K562 (cell line): ENCODE measurements around the gene PLEKHG4B. TPM values are rescaled to one million over a fixed set of nuclear protein-coding genes. Genes with fewer than 3 reads are reported as not detected.

ENCODE experiments used
- ATAC-seq: fragments of 200-7000 bp; cut with Tn5 transposase; 3 replicates; pipeline ENCODE4 v1.9.1; 2020; ENCODE audit warnings: moderate library complexity
- BruUV-seq: library from RNA; stranded (reverse); fragments of 400-500 nt; replicated peaks from 2 replicates; lab custom pipeline; 2021; lab: Mats Ljungman, UMichigan
- CTCF ChIA-PET: fragments of 300-600 bp; formaldehyde crosslinking; extraction: SDS; loops from one replicate; lab custom pipeline; 2021; ENCODE audit warnings: low intra/inter-chr PET ratio; lab: Yijun Ruan, JAX
- POLR2A ChIA-PET: fragments of 300-600, 350-650 bp; sonication (Branson Sonifier 250); formaldehyde crosslinking; extraction: SDS; loops from one replicate; lab custom pipeline; 2021; ENCODE audit warnings: antibody characterized with exemption, inconsistent platforms; lab: Yijun Ruan, JAX
- DNase-seq, 4 experiments: peaks; one replicate each; pipeline versions ENCODE4 v3.0.0 to v3.0.0-alpha.2; 2011 to 2018; ENCODE audit warnings: low spot score in 3 of 4, mixed read lengths in 3 of 4; ENCODE audit errors: extremely low read depth in 1 of 4
- FAIRE-seq: peaks from 2 replicates; lab custom pipeline; 2011; peaks lifted over from hg19 to GRCh38; lab: Jason Lieb, UNC
- H2AFZ ChIP-seq: 2 replicates; pipeline ENCODE4 v1.6.0; 2011; ENCODE audit warnings: low read depth, low read length, control low read depth, inconsistent platforms
- H3K27ac ChIP-seq: fragments of 200-600 bp; 3 replicates; pipeline ENCODE4 v1.8.0; 2011; ENCODE audit warnings: low read depth, mild to moderate bottlenecking, control low read depth, inconsistent platforms, low read length, moderate library complexity, mixed read lengths; ENCODE audit errors: extremely low read depth
- H3K27me3 ChIP-seq, 2 experiments: fragments of 300-600 bp in 1 of 2; 2 replicates in 1 of 2; 3 replicates in 1 of 2; pipeline versions ENCODE4 v1.6.0 to v1.8.0; 2011; ENCODE audit warnings: inconsistent platforms in 2 of 2, low read length in 2 of 2, mild to moderate bottlenecking in 1 of 2, mixed read lengths in 1 of 2, moderate library complexity in 1 of 2; ENCODE audit not compliant: control insufficient read depth in 2 of 2, insufficient read depth in 2 of 2
- H3K36me3 ChIP-seq: fragments of 300-600 bp; 3 replicates; pipeline ENCODE4 v1.8.0; 2011; ENCODE audit warnings: mild to moderate bottlenecking, low read length, inconsistent platforms; ENCODE audit not compliant: control insufficient read depth, insufficient read depth
- H3K4me1 ChIP-seq, 2 experiments: fragments of 200-600 bp in 1 of 2; replicated peaks in 1 of 2; 2 replicates in 1 of 2; 3 replicates in 1 of 2; pipeline versions ENCODE4 v1.5.1 to v1.8.0; 2011; ENCODE audit warnings: inconsistent platforms in 2 of 2, low read length in 2 of 2, mild to moderate bottlenecking in 1 of 2, mixed read lengths in 1 of 2, moderate library complexity in 1 of 2; ENCODE audit not compliant: control insufficient read depth in 2 of 2, insufficient read depth in 2 of 2
- H3K4me2 ChIP-seq: 2 replicates; pipeline ENCODE4 v1.6.1; 2011; ENCODE audit warnings: low read length, control low read depth, inconsistent platforms, mixed read lengths; ENCODE audit not compliant: insufficient read depth
- H3K4me3 ChIP-seq: fragments of 200-600 bp; sonication (generic), shearing (Covaris generic); 2 replicates; pipeline ENCODE4 v1.5.1; 2016; ENCODE audit warnings: control low read depth, inconsistent platforms
- H3K79me2 ChIP-seq: fragments of 200-600 bp; 3 replicates; pipeline ENCODE4 v1.8.0; 2011; ENCODE audit warnings: low read length, inconsistent platforms; ENCODE audit not compliant: control insufficient read depth, insufficient read depth
- H3K9ac ChIP-seq, 2 experiments: 2 replicates each; pipeline versions ENCODE4 v1.6.0 to v1.6.1; 2011; ENCODE audit warnings: low read depth in 2 of 2, low read length in 2 of 2, control low read depth in 1 of 2, inconsistent platforms in 1 of 2, mild to moderate bottlenecking in 1 of 2, mixed read lengths in 1 of 2; ENCODE audit not compliant: insufficient read depth in 1 of 2
- H3K9me1 ChIP-seq: one replicate; pipeline ENCODE4 v1.6.0; 2011; ENCODE audit warnings: inconsistent platforms, mild to moderate bottlenecking, low read length, moderate library complexity; ENCODE audit not compliant: control insufficient read depth, insufficient read depth
- H3K9me3 ChIP-seq: replicated peaks from 2 replicates; pipeline ENCODE4 v1.5.1; 2011; ENCODE audit warnings: low read depth, low read length, inconsistent platforms; ENCODE audit not compliant: control insufficient read depth, insufficient read depth
- H4K20me1 ChIP-seq: replicated peaks from 2 replicates; pipeline ENCODE4 v1.6.1; 2011; ENCODE audit warnings: low read length, inconsistent platforms, mixed read lengths; ENCODE audit not compliant: control insufficient read depth, insufficient read depth
- CREBBP ChIP-seq: IDR thresholded peaks from one replicate; pipeline ENCODE4 v1.6.1; 2012; ENCODE audit warnings: low read depth, mild to moderate bottlenecking, control low read depth, inconsistent platforms, low read length
- DPF2 ChIP-seq: fragments of 450-650 bp; IDR thresholded peaks from 2 replicates; pipeline ENCODE4 v1.6.1; 2016
- ELK1 ChIP-seq: sonication (generic); formaldehyde crosslinking; IDR thresholded peaks from 2 replicates; pipeline ENCODE4 v1.8.1; 2022; ENCODE audit warnings: missing genetic modification reagents
- NEUROD1 ChIP-seq: fragments of 150-350 bp; IDR thresholded peaks from 2 replicates; pipeline ENCODE4 v1.6.1; 2014; ENCODE audit warnings: borderline replicate concordance, low read length, low read depth; ENCODE audit not compliant: partially characterized antibody
- NFRKB ChIP-seq: fragments of 450-650 bp; IDR thresholded peaks from 2 replicates; pipeline ENCODE4 v1.6.1; 2016; ENCODE audit warnings: low read depth
- SNRNP70 ChIP-seq: fragments of 200-400 bp; formaldehyde crosslinking; optimal IDR thresholded peaks from 2 replicates; pipeline ENCODE3; 2017; ENCODE audit warnings: low read depth, low read length
- STAT6 ChIP-seq: sonication (generic); formaldehyde crosslinking; IDR thresholded peaks from 2 replicates; pipeline ENCODE4 v1.8.1; 2023; ENCODE audit warnings: mild to moderate bottlenecking, missing genetic modification reagents
- YBX1 ChIP-seq: fragments of 450-650 bp; IDR thresholded peaks from 2 replicates; pipeline ENCODE4 v1.7.1; 2016; ENCODE audit warnings: mild to moderate bottlenecking
- ZNF707 ChIP-seq: fragments of 250-450 bp; sonication (Bioruptor Pico); conservative IDR thresholded peaks from 2 replicates; pipeline ENCODE4 v1.8.0; 2022; ENCODE audit warnings: inconsistent platforms, mild to moderate bottlenecking, moderate library complexity
- WGBS: fragments of 100-300 bp; shearing (Covaris generic); methylation state at CpG from one replicate; pipeline ENCODE4 v1.1.6; 2016; ENCODE audit warnings: low coverage, mixed read lengths; ENCODE audit not compliant: insufficient coverage; ENCODE audit errors: missing lambda C conversion rate; 5-methylcytosine and 5-hydroxymethylcytosine counted together
- in situ Hi-C: fragments of 300-500 bp; cut with MboI; formaldehyde crosslinking; loops from 4 replicates; pipeline ENCODE4 v1.15.0; 2018; ENCODE audit warnings: inconsistent platforms, mixed read lengths
- intact Hi-C: fragments of 100-400 bp; cut with micrococcal nuclease; formaldehyde crosslinking; loops from 2 replicates; pipeline ENCODE4 v1.14.2; 2022
- polyA plus RNA-seq, 8 experiments: library from polyadenylated mRNA; depleted of rRNA in 4 of 8; stranded (reverse) in 5 of 8; unstranded in 3 of 8; fragments of >200 nt; fragmentation: Nextera tagmentation in 2 of 8; fragmentation: Illumina TruSeq in 1 of 8; extraction: Ambion mirVana in 2 of 8; extraction: Trizol in 1 of 8; gene quantifications; 2 replicates each; pipeline versions ENCODE4 v1.2.1 to v1.2.3, GENCODE V29; 2011 to 2014; ENCODE audit warnings: inconsistent platforms in 1 of 8, missing spikeins in 1 of 8
- total RNA-seq, 7 experiments: library from RNA; depleted of rRNA in 6 of 7; stranded (reverse); fragments of >200 nt in 6 of 7; fragmentation: Illumina TruSeq in 2 of 7; extraction: Trizol in 2 of 7; gene quantifications; 2 replicates each; pipeline versions ENCODE4 v1.2.1 to v1.2.3, GENCODE V29; 2011 to 2021; ENCODE audit warnings: low replicate concordance in 1 of 7

The PLEKHG4B gene
- total and polyA plus RNA-seq, 9 of the 15 experiments (the other 6 are each of a cell fraction or from before 2014, with no cell fraction given), result 0.02 TPM; not detected in 8

GRCh38 chr5:82570-82969 lies 9.4 kb upstream of the PLEKHG4B start:
- no TSS peak for BruUV-seq
- peaks cover 20 to 55% of the 10 kb centered on the region in 2 experiments; a peak in 4 of 5 replicates for H3K27me3 ChIP-seq
- in situ Hi-C loops (no loop called here), intact Hi-C loops (no loop called here)
- H3K9ac ChIP-seq, result no peak overlapping the region
- TF ChIP-seq CREBBP (no peak), NEUROD1 (no peak), YBX1 (no peak), NFRKB (no peak), SNRNP70 (no peak), DPF2 (no peak), STAT6 (CRISPR knock-in tag) (no peak), ZNF707 (CRISPR knock-in tag) (no peak), ELK1 (CRISPR knock-in tag) (no peak)
- no peak overlapping the region for H3K4me2 ChIP-seq
- 8% methylated on average over 10 of the region's 10 CpGs for WGBS
- DNase-seq (no peak), ATAC-seq (peak; percentile 23; the same call in 1 of the 3 replicates), FAIRE-seq (no peak)
- ChIA-PET POLR2A (interaction anchor here (0.5 kb wide), 1 partner anchor 10 kb away, joined by 3 read pairs; the partner anchor contains the start of gene PLEKHG4B), CTCF (no interaction called here)
- peaks cover 12% of the 10 kb centered on the region for H4K20me1 ChIP-seq
- no peaks in the 10 kb centered on the region for H3K4me1 ChIP-seq
- H3K27ac ChIP-seq, result no peak overlapping the region
- no peaks in the 10 kb centered on the region for H3K36me3 ChIP-seq
- H3K4me3 ChIP-seq, result no peak overlapping the region
- no peaks in the 10 kb centered on the region for H3K79me2 ChIP-seq
- H2AFZ ChIP-seq, result no peak overlapping the region
- no peaks in the 10 kb centered on the region for H3K9me1 ChIP-seq
- no peaks in the 10 kb centered on the region for H3K9me3 ChIP-seq
